ENCODE results near the gene CHD9.
"Not testable (repeated sequence)": the region's sequence is repeated elsewhere in the genome, so short reads cannot be mapped to it uniquely, and the experiment has no call there.

The CHD9 gene

DNA sequence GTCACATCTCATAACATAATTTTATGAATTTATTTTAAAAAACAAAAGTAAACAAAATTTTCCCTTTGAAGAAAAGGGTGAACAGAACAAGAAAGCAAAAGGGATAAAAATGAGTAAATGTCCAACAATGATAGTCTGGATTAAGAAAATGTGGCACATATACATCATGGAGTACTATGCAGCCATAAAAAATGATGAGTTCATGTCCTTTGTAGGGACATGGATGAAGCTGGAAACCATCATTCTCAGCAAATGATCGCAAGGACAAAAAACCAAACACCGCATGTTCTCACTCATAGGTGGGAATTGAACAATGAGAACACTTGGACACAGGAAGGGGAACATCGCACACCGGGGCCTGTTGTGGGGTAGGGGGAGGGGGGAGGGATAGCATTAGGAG is 3.5 kb upstream of the CHD9 start:
- DNase-seq = not testable (repeated sequence)

DNA sequence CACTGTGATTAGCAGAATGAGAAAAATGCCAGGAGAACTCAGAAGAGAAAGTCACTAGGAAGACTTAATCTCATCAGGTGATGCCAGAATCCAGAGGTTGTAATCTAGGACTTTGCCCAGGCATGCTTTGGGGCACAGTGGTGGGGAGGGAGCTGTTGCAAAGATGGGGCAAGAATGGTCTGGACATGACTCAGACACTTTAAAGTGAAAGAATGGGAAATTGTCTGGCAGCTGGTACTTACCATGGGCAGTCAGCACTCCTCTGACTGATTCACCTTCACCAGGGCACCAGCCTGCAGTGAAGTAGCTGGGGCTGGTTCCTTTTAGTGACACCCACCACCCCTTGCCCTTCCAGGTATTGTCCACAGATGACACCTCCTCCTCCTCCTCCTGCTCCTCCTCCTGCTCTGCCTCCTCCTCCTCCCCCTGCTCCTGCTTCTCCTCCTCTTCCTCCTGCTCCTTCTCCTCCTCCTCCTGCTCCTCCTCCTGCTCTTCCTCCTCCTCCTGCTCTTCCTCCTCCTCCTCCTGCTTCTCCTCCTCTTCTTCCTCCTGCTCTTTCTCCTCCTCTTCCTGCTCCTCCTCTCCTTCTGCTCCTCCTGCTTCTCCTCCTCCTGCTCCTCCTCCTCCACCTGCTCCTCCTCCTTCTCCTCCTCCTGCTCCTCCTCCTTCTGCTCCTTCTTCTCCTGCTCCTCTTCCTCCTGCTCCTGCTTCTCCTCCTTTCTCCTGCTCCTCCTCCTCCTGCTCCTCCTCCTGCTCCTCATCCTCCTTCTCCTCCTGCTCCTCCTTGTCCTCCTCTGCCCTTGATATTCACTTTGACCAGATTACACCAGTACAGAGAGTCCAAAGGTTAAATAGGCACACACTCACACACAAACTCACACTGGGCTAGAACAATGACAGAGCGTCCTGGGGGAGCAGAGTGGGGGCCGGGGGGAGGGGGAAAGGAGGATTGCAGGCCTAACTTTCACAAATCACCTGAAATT is 2.0 kb upstream of the CHD9 start, which contains the start of gene CHD9NB:
Gene CHD9NB, minus strand, starts transcription at position 379 of the 983 bp plus-strand sequence. CDS start 8,739 bp downstream, outside the sequence.
- no peak for DNase-seq

DNA sequence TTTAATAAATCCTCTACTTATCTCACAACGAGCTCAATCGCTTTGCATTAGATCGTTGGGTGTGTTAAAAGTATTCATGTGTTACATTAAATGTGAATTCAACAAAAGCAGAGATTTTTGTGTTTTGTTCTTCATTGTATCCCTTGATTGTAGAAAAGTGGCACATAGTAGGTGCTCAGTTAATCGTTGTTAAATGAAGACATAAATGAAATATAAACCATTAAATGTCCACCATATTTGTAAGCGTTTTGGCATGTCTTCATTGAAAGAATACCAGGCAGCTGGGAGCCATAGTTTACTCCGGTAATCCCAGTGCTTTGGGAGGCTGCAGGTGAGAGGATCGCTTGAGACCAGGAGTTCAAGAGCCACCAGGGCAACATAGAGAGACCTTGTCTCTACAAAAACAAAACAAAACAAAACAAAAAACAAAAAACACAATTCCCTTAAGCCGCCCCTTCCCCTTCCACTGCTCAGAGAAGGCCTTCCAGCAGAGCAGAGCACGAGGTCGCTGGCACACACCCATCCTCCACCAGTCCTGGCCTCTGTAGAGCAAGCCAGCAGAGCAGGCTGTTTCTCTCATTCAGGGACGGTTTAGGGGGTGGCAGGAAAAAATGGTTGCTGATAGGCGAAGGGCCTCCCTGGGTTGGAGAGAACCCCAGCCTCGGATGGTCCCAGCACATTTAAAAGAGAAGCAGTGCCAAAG is 673 bp upstream of the CHD9 start:
- no peak for DNase-seq

DNA sequence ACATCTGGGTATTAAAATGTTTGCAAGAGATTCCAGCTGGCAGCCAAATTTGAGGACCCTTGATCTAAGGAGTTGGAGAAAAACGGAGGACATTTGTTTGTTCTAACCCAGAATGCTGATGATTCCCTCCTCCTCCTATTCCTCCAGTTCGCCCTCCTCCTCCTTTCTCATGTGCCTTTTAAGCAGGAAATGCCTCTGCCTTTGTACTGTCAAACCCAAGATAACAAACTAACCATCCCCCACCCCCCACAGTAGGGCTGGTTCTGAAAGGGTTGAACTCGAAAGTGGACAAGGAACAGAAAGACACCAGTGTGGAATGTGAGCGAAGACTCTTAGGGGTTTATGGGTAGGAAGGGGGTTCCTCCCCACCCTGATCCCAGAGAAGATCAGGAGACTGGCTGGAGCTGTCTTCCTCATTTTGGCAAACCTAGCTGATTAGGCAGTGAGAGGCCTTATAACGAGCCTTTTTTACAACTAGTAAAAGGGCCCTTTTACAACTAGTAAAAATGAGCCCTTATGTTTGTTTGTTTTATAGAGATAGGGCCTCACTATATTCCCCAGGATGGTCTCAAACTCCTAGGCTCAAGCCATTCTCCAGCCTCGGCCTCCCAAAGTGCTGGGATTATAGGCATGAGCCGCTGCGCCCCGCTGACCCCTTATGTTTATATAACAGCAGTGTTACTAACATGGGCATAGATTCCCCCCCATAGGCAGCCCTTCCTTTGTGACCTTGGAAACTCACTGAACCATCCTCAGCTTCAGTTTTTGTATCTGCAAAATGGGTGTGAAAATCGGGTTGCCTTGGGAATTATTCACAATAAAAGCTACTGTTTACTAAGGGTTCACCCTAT is 975 bp downstream of the CHD9 start:
- peak; percentile 86 for DNase-seq

DNA sequence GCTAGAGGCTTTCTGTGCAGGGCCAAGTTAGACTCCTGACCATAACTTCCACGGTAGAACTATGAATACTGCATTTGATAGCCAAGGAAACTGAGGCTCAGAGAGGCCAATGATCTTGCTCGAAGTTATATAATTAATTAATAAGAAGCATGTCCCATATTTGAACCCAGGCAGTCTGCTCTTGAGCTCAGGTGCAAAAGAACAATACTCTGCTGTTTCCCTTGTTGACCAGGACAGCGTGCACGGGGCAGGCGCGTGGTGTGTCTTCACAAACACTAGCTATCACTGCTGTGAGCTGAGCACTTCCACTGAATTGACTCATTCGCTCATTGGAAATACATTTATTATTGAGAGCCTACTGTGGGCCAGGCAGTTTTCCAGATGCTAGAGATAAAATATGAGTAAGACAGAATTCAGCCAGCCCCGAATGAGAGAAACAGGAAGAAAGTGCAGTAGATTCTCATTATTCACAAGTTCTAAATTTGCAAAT is 1.6 kb downstream of the CHD9 start:
- DNase-seq = no peak

DNA sequence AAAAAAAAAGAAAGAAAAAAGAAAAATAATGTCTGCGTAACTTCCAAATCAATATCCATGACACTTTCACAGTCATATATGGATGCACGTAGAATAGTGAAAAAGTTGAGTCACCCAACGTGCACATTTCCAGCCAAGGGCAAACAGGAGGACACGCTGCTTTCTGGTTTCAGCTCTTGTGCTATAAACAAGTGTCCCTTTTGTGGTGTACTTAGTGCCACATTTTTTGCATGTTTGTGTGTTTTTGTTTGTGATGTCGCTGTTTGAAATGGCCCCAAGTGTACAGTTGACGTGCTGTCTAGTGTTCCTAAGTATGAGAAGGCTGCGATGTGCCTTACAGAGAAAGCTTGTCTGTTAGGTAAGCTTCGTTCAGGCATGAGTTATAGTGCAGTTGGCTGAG is 2.9 kb downstream of the CHD9 start:
- no peak for DNase-seq

DNA sequence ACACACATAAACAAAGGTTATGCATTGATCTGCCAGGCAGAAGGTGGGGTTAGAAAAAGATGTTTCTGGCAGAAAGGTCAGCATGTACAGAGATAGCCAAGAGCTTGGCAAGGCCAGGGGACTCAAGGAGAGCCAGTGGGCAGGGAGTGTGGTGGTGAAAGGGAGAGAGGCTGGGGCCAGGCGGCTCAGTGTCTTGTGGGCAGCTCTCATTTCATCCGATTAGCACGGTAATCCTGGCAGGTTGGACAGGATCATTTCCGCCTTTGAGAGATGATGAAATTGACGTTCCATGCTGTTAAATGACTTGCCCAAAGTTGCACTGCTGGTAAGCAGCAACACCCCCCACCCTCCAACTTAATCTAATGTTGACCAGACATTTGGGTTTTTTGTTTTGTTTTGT is 3.6 kb downstream of the CHD9 start:
- no peak for DNase-seq

DNA sequence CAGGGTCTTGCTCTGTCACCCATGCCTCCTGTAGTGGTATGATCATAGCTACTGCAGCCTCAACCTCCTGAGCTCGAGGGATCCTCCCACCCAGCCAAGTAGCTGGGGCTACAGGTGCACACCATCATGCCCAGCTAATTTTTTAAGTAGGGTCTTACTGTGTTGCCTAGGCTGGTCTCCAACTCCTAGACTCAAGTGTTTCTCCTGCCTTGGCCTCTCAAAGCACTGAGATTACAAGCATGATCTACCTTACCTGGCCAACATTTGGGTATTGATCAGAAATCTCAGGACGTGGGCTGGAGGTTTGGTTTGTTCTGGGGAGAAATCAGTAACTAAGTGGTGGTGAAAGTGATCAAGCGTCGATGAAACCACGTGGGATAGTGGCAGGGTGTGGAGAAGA is 4.1 kb downstream of the CHD9 start:
- no peak for DNase-seq

DNA sequence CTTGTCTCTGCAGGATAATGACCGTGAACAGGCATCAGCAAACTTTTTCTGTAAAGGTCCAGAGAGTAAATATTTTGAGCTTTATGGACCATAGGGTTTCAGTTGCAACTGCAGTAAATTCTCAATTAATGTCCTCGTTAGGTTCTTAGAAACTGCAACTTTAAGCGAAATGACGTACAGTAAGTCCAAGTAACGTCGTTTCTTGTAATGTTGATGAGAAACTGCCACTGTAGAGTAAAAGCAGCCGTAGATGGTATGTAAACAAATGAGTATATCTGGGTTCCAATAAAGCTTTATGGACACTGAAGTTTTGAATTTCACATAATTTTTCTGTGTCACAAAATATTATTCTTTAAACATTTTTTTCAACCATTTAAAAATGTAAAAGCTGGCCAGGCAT is 4.9 kb downstream of the CHD9 start:
- DNase-seq = no peak

DNA sequence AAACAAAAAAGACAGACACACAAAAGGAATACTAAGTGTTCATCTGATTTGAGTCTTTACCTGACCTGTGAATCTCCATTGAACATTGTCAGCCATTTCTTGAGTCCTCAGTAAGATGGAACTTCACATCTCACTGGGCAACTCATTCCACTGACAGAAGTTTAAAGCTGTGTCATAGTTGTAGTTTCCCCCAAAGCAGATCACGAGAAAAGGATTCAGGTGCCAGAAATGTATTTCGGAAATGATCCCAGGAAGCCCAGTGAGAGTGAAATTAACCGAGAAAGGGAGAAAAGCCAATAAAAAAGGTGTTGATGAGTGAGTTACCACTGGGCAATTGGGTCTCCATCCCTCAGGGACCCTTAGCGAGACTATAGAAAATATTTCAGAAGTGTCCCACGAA is 6.5 kb downstream of the CHD9 start:
- DNase-seq = no peak

DNA sequence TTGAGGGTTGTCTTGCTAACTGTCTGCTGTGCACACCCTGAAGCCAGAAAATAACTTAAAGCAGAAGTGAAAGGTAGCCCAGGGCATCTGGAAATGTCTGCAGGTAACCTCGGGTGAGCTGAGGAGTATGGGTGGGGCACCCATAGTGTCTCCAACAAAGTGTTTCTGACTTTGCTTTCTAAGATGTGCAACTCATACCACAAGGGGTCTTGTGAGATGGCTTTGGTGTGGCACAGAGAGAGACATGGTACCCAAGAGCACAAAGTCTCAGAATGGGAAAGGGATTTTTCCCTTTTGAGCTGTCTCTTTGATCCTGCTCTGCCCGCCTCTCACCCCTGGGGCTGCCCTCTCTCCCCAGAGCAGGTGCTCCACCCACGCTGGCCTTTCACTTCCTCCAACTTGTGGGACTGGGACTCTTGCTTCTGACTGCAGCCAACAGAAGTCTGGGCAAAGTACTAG is 6.9 kb downstream of the CHD9 start:
- no peak for DNase-seq

DNA sequence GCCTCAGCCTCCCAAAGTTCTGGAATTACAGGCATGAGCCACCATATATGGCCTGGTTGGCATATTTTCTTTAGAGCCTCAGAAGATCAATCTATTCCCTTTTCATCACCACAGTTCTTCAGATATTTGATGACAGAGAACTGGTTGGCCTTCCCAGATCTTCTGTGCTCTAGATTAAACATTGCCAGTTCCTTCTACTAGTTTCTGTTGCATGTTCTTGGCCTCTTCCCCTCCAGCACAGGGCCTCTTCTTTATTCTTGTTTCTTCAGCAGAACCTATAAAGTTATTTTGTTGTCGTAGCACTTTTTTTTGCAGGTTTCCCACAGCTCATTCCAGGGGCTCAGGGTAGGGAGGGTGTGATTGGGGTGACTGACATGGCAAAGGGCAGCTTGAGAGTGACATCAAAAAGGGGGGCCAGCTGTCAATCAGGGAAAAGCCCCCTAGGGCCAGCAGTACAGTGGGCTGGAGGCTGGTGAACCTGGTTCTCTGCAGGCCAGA is 9.3 kb downstream of the CHD9 start:
- no peak for DNase-seq

DNA sequence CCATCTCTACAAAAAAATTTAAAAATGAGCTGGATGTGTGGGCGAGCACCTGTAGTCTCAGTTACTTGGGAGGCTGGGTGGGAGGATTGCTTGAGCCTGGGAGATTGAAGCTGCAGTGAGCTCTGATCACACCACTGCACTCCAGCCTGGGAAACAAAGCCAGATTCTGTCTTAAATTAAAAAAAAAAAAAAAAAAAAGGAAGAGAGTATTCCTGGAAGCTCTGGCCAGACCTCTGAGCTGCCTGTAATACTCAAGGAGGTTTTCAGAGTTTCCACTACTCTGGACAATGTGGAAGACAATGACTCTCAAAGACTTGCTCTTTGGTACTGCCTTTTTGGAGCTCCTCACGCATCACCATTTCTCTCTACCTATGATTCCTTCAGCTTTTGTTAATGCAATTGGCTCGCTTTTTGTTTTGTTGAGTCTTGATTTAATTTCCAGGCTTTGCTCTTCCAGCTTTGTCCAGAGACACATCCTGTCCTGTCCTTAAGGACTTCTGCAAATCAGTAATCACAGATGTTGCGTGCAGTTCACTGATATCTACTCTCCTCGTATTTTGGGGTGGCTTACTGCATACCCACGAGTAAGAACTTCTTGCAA is 10.8 kb downstream of the CHD9 start:
- DNase-seq = no peak

DNA sequence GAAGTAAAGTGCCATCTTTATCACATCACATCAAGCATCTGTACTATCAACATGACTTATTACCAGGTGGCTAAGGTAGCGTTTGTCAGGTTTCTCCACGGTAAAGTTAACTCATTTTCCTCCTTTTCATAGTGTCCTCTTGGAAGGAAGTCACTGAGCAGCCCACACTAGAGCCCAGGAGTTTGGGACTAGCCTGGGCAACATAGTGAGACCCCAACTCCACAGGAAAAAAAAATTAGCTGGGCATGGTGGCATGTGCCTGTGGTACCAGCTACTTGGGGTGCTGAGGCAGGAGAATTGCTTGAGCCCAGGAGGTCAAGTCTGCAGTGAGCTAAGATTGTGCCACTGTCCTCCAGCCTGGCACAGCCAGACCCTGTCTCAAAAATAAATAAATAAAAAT is 12.9 kb downstream of the CHD9 start:
- DNase-seq = no peak

DNA sequence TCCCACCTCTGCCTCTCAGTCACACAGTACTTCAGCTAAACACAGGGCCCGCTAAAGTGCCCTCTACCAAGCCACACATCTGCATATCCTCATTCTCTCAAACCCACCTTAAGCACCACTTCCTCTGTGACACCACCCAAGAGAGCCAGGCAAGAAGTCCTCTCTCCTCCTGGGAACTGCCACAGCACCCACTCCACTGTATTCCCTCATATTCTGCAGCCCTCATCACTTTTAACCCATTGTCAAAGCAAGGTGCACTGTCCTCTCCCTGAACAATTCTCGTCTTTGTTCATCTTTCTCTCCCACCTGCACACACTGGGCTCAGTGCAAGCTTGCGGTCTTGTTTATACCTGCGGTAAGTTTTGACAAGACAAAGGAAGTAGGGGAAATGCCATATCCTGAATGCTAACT is 13.6 kb downstream of the CHD9 start:
- DNase-seq = no peak

DNA sequence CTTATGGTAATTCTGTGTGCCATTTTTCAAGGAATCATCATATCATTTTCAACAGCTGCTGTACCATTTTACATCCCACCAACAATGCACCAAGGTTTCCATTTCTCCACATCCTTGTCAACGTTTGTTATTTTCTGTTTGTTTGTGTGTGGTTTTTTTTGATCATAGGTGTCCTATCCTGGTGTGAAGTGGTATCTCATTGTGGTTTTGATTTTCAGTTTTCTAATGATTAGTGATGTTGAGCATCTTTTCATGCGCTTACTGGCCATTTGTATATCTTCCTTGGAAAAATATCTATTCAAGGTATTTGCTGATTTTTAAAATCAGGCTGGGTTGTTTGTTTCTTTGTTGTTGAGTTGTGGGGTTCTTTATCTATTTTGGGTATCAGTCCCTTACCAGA is 15.0 kb downstream of the CHD9 start:
- DNase-seq = no peak

DNA sequence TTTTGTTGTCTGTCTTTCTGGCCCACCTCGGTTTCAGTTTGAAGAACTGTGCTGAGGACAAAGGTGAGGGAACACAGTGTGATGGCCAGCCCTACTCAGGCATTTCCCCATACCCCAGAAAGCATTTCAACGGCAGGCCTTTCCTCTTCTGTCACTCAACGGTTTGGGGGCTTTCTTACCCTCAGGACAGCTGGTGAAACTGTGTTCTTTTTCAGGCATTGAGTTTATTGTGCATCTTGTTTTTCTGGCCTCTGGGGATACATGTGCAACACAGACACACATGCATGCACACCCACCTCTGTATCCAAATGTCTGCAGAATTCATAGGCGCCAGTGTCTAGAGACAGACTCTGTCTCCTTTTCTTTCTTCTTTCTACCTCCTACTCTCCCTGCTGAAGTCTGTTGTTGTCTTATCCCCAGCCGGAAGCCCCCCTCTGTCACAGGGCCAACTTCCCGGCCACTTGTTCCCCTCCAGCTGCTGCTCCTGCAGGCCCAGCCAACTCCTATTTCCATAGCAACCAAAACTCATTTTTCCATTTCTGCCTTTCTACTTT is 17.0 kb downstream of the CHD9 start:
- DNase-seq = peak; percentile 62

DNA sequence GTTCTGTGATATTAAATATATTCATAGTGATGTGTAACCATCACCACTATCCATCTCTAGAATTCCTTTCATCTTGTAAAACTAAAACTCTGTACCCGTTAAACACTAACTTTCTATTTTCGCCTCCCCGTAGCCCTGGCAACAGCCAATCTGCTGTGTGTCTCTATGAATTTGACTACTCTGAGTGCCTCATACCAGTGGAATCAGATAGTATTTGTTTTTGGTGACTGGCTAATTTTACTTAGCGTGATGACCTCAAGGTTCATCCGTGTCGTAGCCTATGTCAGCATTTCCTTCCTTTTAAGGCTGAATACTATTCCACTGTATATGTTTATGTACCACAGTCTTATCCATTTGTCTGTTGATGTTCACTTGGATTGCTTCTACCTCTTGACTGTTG is 18.2 kb downstream of the CHD9 start:
- DNase-seq = no peak

DNA sequence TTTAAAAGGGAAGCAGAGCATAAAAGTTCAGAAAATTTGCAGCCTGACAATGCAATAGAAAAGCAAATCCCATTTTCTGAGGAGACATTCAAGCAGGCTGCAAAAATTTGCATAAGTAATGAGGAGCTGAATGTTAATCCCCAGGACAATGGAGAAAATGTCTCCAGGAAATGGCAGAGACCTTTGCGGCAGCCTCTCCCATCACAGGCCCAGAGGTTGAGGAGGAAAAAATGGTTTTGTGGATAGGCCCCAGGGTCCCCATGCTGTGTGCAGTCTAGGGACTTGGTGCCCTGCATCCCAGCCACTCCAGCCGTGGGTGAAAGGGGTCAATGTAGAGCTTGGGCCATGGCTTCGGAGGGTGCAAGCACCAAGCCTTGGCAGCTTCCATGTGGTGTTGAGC is 19.5 kb downstream of the CHD9 start:
- not testable (repeated sequence) for DNase-seq

DNA sequence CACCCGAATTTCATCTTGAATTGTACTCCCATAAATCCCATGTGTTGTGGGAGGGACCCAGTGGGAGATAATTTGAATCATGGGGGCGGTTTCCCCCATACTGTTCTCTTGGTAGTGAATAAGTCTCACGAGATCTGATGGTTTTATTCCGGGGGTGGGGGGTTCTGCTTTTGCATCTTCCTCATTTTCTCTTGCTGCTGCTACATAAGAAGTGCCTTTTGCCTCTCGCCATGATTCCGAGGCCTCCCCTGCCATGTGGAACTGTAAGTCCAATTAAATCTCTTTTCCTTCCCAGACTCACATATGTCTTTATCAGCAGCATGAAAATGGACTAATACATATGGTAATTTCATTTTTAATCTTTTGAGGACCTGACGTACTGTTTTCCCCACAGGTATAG is 20.7 kb downstream of the CHD9 start:
- not testable (repeated sequence) for DNase-seq

DNA sequence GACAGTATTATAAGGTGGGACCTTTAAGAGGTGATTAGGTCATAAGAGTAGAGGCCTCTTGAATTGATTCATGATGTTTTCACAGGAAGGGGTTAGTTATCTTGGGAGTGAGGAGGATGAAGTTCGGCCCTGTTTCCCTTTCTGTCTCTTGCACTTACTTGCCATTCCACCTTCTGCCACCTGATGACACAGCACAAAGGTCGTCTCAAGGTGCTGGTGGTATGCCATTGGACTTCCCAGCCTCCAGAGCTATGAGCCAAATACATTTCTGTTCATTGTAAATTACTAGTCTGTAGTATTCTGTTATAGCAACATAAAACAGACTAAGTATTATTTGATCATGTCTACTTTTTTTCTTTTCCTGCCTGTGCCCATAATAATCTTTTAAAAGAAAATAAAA is 23.5 kb downstream of the CHD9 start:
- no peak for DNase-seq
